ENCODE measurements around the gene SCRN3.
"Not testable (repeated sequence)": the region's sequence is repeated elsewhere in the genome, so short reads cannot be mapped to it uniquely, and the experiment has no call there.

SCRN3 gene

GRCh38 chr2:174395284-174395968 lies at the start of gene SCRN3:
SCRN3 (plus strand) TSS chr2:174395730; CDS start chr2:174398284, 2,554 bp downstream.
- peak; percentile 80 for DNase-seq

- DNase-seq: no peak
Measured at GRCh38 chr2:174350018-174350417, 45.5 kb upstream of the SCRN3 start.

- DNase-seq: no peak
Measured at GRCh38 chr2:174350593-174351181, 44.8 kb upstream of the SCRN3 start.

DNA sequence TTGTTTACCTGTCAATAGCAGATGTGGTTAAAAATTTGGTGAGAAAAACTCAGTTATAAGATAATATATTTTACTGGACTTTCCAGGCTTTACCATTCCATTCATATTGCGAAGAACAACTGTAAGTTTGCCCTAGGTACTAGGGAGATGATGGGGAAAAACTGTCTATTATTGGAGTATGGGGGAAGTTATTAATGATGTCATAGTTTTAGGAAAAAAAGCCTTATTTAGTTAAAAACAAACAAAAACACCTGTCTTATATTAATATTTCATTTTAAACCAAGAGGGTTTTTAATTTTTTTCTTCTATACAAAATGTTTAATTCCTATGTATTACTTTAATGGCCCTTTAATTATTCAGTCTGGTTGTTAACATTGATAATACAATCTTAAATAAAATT lies 42.5 kb upstream of the SCRN3 start:
- DNase-seq: no peak

- no peak for DNase-seq
Measured at GRCh38 chr2:174356347-174356746, 39.2 kb upstream of the SCRN3 start.

- DNase-seq: not testable (repeated sequence)
Measured at GRCh38 chr2:174359663-174360062, 35.9 kb upstream of the SCRN3 start.

- DNase-seq: no peak
Measured at GRCh38 chr2:174362949-174363348, 32.6 kb upstream of the SCRN3 start.

- not testable (repeated sequence) for DNase-seq
Measured at GRCh38 chr2:174363492-174364225, 31.9 kb upstream of the SCRN3 start.

GRCh38 chr2:174364628-174365027 lies 30.9 kb upstream of the SCRN3 start:
- no peak for DNase-seq

DNA sequence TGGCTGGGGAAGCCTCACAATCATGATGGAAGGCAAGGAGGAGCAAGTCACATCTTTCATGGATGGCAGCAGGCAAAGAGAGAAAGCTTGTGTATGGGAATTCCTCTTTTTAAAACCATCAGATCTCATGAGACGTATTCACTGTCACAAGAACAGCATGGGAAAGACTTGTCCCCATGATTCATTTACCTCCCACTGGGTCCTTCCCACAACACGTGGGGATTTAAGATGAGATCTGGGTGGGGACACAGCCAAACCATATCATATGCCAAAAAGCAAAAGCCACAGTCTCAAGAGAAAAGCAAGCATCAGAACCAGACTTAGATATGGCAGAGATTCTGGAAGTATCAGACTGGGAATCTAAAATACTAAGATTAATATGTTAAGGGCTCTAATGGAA lies 30.0 kb upstream of the SCRN3 start:
- DNase-seq: no peak

DNA sequence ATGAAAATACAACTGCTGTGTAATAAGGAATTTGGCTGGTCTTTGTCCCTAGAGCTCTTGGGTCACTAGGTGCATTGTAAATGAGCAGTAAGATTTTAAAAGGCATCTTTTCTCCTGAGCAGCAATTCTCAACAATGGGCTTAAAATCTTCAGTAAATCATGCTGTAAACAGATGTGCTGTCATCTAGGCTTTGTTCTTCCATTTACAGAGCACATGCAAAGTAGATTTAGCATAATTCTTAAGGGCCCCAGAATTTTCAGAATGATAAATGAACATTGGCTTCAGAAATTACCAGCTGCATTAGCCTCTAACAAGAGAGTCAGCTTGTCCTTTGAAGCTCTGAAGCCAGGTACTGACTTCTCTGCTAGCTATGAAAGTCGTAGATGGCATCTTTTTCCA lies 26.8 kb upstream of the SCRN3 start:
- no peak for DNase-seq

DNA sequence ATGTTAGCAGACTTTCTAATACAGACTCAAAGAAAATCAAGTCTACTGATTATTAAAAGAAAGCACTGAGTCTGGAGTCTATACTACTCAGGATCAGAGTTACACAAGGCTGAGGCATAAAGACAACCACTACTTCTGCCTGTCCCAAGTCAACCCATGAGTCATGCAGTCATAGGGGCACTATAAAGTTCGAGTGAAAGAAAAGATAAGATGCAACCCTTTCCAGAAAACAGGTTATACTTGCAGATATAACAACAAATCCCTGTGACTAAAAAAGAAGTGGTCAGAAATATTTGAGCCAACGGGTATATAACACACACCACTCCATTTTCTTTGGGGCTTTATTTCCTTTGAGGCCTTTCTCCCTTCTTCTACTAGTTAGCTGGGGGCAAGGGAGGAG lies 18.6 kb upstream of the SCRN3 start:
- DNase-seq: no peak

- DNase-seq: no peak
Measured at GRCh38 chr2:174383796-174384195, 11.7 kb upstream of the SCRN3 start.

GRCh38 chr2:174385201-174385600 lies 10.3 kb upstream of the SCRN3 start:
- no peak for DNase-seq

- DNase-seq: not testable (repeated sequence)
Measured at GRCh38 chr2:174388706-174389105, 6.8 kb upstream of the SCRN3 start.

DNA sequence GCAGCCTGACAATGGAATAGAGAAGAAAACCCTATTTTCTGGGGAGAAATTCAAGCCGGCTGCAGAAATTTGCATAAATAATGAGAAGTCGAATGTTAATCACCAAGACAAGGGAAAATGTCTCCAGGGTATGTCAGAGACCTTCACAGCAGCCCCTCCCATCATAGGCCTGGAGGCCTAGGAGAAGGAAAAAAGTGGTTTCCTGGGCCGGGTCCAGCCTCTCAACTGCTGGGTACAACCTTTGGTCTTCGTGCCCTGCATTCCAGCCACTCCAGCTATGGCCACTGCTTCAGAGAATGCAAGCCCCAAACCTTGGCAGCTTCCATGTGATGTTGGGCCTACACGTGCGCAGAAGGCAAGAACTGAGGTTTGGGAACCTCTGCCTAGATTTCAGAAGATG lies 6.0 kb upstream of the SCRN3 start:
- DNase-seq: no peak

DNA sequence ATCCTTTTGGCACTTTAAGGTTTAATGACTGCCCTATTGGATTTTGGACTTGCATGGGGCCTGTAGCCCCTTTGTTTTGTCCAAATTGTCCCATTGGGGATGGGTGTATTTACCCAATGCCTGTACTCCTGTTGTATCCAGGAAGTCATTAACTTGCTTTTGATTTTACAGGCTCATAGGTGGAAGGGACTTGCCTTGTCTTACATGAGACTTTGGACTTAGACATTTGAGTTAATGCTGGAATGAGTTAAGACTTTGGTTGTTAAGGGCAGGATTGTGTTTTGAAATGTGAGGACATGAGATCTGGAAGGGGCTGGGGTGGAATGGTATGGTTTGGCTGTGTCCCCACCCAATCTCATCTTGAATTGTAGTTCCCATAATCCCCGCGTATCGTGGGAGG lies 5.2 kb upstream of the SCRN3 start:
- not testable (repeated sequence) for DNase-seq

GRCh38 chr2:174392706-174393105 lies 2.8 kb upstream of the SCRN3 start:
- DNase-seq: no peak

- DNase-seq: no peak
Measured at GRCh38 chr2:174395969-174396630, 570 bp downstream of the SCRN3 start.

DNA sequence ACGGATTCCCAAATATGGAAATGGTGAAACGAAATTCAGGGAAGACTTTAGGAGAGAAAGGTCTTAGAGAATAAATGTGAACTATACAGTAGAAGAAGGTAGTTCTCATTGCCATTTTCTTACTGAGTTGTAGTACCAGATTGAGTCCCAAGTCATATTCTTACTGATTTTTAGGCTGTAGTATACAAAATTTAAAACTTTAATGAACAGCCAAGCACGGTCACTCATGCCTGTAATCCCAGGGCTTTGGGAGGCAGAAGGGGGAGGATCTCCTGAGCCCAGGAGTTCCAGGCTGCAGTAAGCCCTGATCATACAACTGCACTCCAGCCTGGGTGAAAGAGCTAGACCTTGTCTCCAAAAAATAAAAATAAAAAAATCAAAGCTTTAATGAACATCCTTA lies 2.2 kb downstream of the SCRN3 start:
- DNase-seq: no peak

DNA sequence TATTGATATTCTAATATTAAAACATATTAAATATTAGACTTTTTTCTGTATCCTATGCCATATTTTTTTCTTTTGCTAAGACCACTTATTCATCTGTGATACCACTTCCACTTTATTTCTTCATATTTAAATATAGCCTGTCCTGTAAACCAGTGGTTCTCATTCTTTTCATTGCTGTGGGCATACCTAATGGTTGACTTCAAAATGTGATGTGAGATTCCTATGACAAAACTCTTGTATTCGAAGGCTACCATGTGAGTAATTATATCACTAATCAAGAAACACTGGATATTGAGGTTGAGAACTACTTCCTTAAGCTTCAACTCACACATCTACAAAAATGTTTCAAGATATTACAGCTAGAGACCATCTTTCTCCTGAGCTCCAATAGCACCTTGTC lies 3.6 kb downstream of the SCRN3 start:
- DNase-seq: no peak

GRCh38 chr2:174400853-174401252 lies 5.3 kb downstream of the SCRN3 start:
- no peak for DNase-seq

- DNase-seq: no peak
Measured at GRCh38 chr2:174403628-174404027, 8.1 kb downstream of the SCRN3 start.

DNA sequence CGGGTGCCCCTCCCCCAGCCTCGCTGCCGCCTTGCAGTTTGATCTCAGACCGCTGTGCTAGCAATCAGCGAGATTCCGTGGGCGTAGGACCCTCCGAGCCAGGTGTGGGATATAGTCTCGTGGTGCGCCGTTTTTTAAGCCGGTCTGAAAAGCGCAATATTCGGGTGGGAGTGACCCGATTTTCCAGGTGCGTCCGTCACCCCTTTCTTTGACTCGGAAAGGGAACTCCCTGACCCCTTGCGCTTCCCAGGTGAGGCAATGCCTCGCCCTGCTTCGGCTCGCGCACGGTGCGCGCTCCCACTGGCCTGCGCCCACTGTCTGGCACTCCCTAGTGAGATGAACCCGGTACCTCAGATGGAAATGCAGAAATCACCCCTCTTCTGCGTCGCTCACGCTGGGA lies 14.5 kb downstream of the SCRN3 start:
- not testable (repeated sequence) for DNase-seq

Data from stimulated activated CD8-positive, alpha-beta memory T cell treated with anti-CD3 and anti-CD28 coated beads, Interleukin-4, amount 100 ng/mL, for 48 hours (primary cell).